NCI-H460 (cell line): ENCODE data around the gene IKZF3. TPM values are rescaled to one million over a fixed set of nuclear protein-coding genes. Genes with fewer than 3 reads are reported as not detected.
A peak's percentile ranks its signal among the peaks of the same experiment; 100 is the strongest.

Experiments used
- DNase-seq: peaks from one replicate; pipeline ENCODE4 v3.0.0-alpha.2; 2016; ENCODE audit warnings: low read depth; ENCODE audit errors: extremely low read depth
- total RNA-seq: library from RNA; depleted of rRNA; stranded (reverse); fragments of >200 nt; shearing (Covaris generic); gene quantifications from 2 replicates; pipeline ENCODE4 v1.2.3, GENCODE V29; 2014

Gene IKZF3
- total RNA-seq, 1 experiment from 2014 or later = not detected

- DNase-seq = no peak
Measured at GRCh38 chr17:39744075-39744835, 119.9 kb downstream of the IKZF3 start.

DNA sequence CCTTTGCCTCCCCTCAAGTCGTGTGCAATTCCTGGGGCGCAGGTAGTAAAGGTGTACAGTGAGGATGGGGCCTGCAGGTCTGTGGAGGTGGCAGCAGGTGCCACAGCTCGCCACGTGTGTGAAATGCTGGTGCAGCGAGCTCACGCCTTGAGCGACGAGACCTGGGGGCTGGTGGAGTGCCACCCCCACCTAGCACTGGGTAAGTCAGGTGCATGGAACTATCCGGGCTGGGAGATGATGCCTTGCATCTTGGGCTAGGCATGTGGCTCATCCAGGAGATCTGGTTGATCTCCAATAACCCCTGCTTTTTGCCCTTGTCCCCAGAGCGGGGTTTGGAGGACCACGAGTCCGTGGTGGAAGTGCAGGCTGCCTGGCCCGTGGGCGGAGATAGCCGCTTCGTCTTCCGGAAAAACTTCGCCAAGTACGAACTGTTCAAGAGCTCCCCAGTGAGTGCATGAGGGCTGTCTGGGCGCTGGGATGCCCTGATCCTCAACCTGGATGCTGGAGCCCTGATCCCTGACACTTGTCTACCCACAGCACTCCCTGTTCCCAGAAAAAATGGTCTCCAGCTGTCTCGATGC is 121.2 kb downstream of the IKZF3 start:
- no peak for DNase-seq

- no peak for DNase-seq
Measured at GRCh38 chr17:39742126-39742855, 121.8 kb downstream of the IKZF3 start.

DNA sequence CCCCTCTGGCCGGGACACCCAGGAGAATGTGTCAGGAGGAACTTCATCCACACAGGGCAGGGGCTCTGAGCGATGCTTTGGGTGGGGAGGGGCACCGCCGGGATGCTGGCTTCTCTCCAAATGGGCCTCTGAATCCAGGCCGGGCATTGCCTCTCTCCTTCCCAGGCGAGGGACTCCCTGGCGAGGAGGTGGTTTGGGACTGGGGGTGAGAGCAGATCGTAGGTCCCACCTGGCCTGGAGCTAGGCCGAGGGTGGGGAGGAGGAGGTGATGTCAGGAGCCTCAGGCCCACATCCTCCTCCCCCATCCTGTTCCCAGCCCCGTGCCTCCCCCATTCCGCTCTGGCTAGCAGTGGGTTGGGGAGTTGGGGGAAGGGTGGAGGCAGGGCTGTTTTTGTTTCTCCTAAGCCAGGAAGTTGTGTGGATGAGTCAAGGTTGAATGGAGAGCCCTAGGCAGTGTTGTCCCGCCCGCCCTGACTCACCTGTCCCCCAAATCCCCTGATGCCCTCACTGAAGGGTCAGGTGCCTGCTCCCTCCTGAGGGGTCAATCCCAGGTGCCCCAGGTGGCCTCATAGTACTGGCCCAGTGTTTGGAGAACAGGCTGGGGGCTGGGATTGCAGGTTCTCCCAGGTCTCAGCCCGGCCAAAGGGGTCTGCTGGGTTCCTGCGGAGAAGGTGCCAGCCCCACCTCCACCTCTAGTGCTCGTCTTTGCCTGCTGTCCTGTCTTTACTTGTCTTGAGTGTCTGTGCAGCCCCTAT is 123.6 kb downstream of the IKZF3 start:
- no peak for DNase-seq

DNA sequence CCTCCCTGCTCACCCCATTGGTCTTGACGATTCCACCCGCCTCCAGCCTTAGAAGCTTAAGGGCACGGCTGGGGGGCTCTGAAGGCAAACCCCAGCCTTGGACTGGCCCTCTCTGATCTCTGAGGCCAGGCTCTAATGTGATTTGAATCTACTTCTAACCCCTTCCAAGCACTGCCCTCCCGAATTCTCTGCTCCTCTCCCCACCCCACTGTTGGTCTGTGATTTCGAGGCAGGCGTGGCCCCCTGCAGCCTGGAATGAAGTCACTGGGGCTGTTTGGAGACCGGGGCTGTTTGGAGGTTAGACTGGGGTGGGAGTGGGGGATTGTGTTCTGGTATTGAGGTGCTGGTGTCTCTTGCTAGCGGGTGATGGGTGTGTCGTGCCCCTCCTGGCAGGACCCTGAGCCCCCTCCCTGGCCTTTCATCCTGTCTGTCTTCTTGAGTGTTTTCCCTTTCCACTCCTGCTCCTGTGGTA is 124.2 kb downstream of the IKZF3 start:
- no peak for DNase-seq

DNA sequence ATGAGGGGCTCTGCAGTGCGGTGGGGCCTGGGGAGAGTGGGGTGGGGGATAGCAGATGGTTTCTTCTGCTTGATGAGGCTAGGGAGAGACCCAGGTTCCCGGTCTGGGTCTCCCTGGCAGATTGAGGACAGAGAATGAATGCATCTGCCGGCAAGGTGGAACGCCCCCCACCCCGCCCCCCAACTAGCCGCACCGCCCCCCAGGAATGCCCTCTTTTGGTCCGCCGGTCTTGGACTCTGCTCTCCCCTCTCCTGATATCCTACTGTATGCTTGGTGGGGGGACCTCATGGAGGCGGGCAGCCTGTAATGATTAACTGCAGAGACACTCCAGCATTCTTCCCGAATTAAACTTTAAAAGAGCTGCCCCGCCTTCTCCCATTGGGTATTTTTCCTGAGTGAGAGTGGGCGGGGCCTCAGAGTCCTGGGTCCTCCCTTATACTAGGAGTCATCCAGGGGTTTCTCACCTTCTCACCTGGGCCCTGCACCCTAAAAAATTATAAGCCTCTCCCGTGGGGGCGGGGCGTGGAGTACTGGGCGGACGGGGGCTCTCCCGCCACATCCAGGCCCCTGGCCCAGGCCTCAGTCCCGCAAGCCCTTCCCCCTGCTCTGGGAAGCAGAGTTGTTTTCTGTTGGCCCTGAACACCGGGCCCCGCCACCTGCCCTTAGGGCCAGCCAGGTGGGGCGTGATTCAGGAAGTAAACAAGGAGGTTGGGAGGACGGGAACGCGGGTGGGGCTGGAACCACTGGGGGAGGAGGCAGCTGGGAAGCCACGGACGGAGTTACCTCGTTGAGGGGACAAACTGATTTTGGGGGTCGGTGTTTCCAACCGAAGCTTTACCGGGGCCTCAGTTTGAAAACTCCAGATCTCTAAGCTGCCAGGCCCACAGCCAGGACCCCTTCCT is 124.9 kb downstream of the IKZF3 start:
- no peak for DNase-seq

DNA sequence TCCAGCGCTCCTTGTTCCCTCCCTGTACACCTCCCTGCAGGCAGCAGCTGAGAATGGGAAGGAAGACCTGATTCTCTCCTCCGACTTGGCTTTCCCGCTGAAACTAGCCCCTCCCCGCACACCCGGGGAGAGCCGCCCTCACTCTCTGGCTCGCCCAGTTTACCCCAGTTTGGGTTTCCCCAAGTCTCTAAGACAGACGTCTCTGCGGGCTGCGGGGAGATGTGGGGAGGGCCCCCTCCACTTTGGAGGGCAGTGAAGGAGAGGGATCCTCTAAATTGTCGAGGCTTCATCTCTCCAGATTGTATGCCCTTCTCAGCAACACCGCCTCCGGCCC is 125.6 kb downstream of the IKZF3 start:
- no peak for DNase-seq

DNA sequence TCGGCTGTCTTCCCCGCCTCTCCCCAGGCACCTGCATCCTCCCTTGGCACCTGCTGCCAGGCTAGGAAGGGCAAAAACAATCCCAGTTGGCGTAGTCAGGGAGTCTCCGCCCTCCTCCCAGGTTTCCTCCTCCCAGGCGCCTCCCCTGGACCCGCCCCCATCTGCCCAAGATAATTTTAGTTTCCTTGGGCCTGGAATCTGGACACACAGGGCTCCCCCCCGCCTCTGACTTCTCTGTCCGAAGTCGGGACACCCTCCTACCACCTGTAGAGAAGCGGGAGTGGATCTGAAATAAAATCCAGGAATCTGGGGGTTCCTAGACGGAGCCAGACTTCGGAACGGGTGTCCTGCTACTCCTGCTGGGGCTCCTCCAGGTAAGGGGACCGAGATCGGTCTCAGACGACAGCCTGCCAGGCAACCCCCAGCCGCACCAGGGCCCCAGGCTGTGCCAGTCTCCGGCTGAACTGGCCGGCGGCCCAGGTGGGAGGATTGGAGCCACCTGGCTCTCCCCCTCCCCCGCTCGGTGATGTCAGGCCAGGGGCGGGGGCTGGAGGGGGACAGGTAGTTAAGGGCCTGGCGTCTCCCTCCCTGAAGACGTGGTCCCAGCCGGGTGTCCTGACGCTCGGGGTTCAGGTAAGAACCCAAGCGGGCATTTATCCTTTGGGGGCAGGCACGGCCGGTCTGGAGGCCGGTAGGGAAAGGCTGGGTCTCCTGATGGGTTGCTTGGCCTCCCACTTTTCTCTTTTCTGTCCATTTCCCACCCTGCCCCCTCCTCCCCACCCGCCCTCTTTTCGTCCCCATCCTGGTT is 126.1 kb downstream of the IKZF3 start, which contains the start of gene GRB7:
Gene GRB7 (plus strand): TSS at position 179 of the 808 bp plus-strand sequence. CDS start 4,364 bp downstream, outside the sequence.
- no peak for DNase-seq

- DNase-seq = no peak
Measured at GRCh38 chr17:39737206-39737759, 126.8 kb downstream of the IKZF3 start.

- DNase-seq = no peak
Measured at GRCh38 chr17:39736319-39737165, 127.6 kb downstream of the IKZF3 start.

DNA sequence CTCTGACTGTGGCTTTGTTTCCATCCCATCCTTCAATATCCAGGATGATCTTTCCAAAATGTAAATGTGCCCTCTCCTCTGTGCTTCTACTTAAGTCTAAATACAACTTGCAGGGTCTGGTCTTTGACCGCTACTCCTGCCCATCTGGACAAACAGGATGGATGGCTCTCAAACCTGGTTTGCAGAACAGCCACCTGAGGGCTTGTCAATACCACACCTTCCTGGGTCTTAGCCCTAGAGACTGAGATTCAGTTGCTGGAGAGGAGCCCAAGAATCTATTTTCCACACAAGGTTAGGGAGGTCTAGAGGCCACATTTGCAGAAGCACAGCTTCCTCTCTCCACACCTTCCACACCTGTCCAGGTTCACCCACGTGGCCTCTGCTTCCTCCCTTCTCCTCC is 128.2 kb downstream of the IKZF3 start:
- no peak for DNase-seq

GRCh38 chr17:39732586-39732985 is 131.5 kb downstream of the IKZF3 start:
- DNase-seq = no peak

- peak; percentile 85 for DNase-seq
Measured at GRCh38 chr17:39730095-39730921, 133.8 kb downstream of the IKZF3 start, which contains the start of gene MIEN1. MIEN1 (minus strand) TSS chr17:39730532; CDS start chr17:39730495, 37 bp downstream.

- DNase-seq = no peak
Measured at GRCh38 chr17:39729280-39729851, 134.7 kb downstream of the IKZF3 start.

- DNase-seq = no peak
Measured at GRCh38 chr17:39727556-39727955, 136.6 kb downstream of the IKZF3 start.

DNA sequence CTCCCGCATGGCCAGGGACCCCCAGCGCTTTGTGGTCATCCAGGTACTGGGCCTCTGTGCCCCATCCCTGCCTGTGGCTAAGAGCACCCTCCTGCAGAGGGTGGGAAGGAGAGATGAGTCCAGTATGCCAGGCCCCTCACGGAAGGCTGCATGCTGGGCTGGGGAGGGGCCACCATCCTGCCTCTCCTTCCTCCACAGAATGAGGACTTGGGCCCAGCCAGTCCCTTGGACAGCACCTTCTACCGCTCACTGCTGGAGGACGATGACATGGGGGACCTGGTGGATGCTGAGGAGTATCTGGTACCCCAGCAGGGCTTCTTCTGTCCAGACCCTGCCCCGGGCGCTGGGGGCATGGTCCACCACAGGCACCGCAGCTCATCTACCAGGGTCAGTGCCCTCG is 137.5 kb downstream of the IKZF3 start:
- no peak for DNase-seq
